ENCODE data around the gene KCNC1. TPM values are rescaled to one million over a fixed set of nuclear protein-coding genes. Genes with fewer than 3 reads are reported as not detected.
A peak's percentile ranks its signal among the peaks of the same experiment; 100 is the strongest.

Gene KCNC1
- polyA plus RNA-seq, 2 of the 4 experiments (the other 2 are of a cell fraction), result 0.08 TPM; not detected in 1

- Histone ChIP-seq H3K4me3 (no peak overlapping the region), H3K4me1 (no peaks in the 10 kb centered on the region), H3K9me3 (no peaks in the 10 kb centered on the region), H3K27ac (no peak overlapping the region), H3K4me2 (no peak overlapping the region)
- POLR2A ChIA-PET, result no interaction called here
- TF ChIP-seq ZSCAN20 (CRISPR knock-in tag; IDR thresholded peaks at IDR 0.05) (no peak), FOSB (CRISPR knock-in tag; IDR thresholded peaks at IDR 0.05) (no peak), MAX (IDR thresholded peaks at IDR 0.05) (no peak), POLR2AphosphoS2 (conservative IDR thresholded peaks at IDR 0.05; ENCODE audit: low read length) (no peak), RCOR1 (IDR thresholded peaks at IDR 0.05; ENCODE audit: low read depth, low read length) (no peak), EHMT2 (IDR thresholded peaks at IDR 0.05; ENCODE audit: low read depth) (no peak), RFX5 (IDR thresholded peaks at IDR 0.05) (no peak), HEYL (CRISPR knock-in tag; IDR thresholded peaks at IDR 0.05) (no peak)
- ATAC-seq (no peak), FAIRE-seq (no peak), DNase-seq (ENCODE audit: low read depth in 1 of 2, low spot score in 1 of 2) (no peak)
- CTCF ChIA-PET, result interaction anchor here (2.0 kb wide), 1 partner anchor 33 kb away, joined by 10 read pairs; no protein-coding TSS in a partner anchor
- WGBS (ENCODE audit: missing lambda C conversion rate), result 73% methylated on average over 19 of the region's 19 CpGs
Observed at GRCh38 chr11:17764446-17765218, 30.1 kb downstream of the KCNC1 start.

GRCh38 chr11:17765356-17766072, 30.9 kb downstream of the KCNC1 start:
- Histone ChIP-seq H3K4me3 (no peak overlapping the region), H3K27ac (no peak overlapping the region), H3K4me1 (0 out of 3 replicates have a peak, but pooled peaks cover 4% of the 10 kb centered on the region), H3K9me3 (no peaks in the 10 kb centered on the region), H3K4me2 (no peak overlapping the region)
- peak in 1 of 2 experiments; percentile 17 for DNase-seq (ENCODE audit: low read depth in 1 of 2, low spot score in 1 of 2)
- CTCF ChIA-PET, result interaction anchor here (1.0 to 2.0 kb wide), 2 partner anchors 34 to 213 kb away, joined by 5 to 10 read pairs; no protein-coding TSS in a partner anchor
- TF ChIP-seq CHD4 (IDR thresholded peaks at IDR 0.05; ENCODE audit: borderline replicate concordance) (no peak), HOXA7 (CRISPR knock-in tag; IDR thresholded peaks at IDR 0.05) (no peak), HMGXB4 (CRISPR knock-in tag; IDR thresholded peaks at IDR 0.05; ENCODE audit: borderline replicate concordance) (no peak), ZC3H11A (IDR thresholded peaks at IDR 0.05) (no peak), PBX3 (IDR thresholded peaks at IDR 0.05) (no peak), CHD2 (IDR thresholded peaks at IDR 0.05; ENCODE audit: low read length, partially characterized antibody) (no peak), HOXB5 (CRISPR knock-in tag; IDR thresholded peaks at IDR 0.05) (no peak), KDM1A (IDR thresholded peaks at IDR 0.05; ENCODE audit: low read depth) (no peak), CTCF (IDR thresholded peaks at IDR 0.05) (no peak), USF2 (IDR thresholded peaks at IDR 0.05) (no peak), BCL3 (IDR thresholded peaks at IDR 0.05) (no peak), ZNF302 (CRISPR knock-in tag; IDR thresholded peaks at IDR 0.05) (no peak), BHLHE40 (IDR thresholded peaks at IDR 0.05; ENCODE audit: low read depth, low read length) (no peak), CBX2 (IDR thresholded peaks at IDR 0.05; ENCODE audit: borderline replicate concordance, low read depth) (no peak)
- 52% methylated on average over 13 of the region's 13 CpGs for WGBS (ENCODE audit: missing lambda C conversion rate)
- POLR2A ChIA-PET, result no interaction called here
- no peak for FAIRE-seq
- ATAC-seq, result no peak

Measured in A549 (cell line).